NCI-H2081 (cell line): ENCODE data around the gene CACNA1H.

Source experiments
- DNase-seq, 2 experiments: peaks; one replicate each; lab custom pipeline; 2025; lab: John Stamatoyannopoulos, UW

CACNA1H gene

DNA sequence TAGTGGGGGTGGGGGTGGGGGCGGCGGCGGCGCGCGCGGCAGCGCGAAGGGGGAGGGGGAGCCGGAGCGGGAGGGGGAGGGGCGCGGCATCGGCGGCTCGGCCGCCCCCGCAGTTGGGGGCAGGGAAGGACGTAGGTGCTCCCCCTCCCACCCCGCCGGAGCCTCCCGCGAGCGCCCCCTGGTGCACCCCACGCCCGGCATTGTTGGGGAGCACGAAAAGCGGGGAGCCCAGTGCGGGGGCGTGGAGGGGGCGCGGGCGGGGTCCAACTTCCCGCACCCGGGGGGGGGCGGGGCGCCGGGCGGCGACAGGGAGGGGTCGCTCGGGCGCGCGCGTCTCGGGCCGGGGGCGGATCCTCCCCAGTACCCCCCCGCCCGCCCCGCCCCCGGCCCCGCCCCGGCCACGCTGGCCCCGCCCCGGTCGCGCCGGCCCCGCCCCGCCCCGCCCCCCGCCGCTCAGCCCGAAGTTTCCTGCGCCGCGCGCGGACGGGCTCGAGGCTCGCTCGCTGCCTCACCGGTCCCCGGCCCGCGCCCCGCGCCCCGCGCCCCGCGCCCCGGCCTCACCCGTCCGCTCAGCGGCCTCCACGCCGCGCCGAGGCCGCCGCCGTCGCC lies at the start of gene CACNA1H:
CACNA1H (plus strand) TSS at position 456 of the 609 bp plus-strand sequence. CDS start 632 bp downstream, outside the sequence.
- DNase-seq: no peak

DNA sequence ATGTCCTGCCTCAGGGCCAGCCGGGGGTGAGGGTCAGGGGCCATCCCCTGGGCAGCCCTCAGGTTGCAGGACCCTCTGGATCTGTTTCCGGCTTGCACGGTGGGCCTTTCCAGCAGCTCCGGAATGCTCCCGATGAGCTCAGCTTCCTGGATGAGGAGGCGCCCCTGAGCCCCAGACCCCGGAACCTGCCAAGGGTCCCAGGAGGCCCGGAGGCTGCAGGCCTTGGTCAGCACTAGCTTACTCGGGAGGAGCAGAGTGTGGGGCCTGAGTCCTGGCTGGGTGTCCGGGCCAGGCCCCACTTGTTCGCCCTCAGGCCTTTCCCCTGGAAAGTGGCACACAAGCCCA lies 49.3 kb upstream of the CACNA1H start:
- DNase-seq: no peak

DNA sequence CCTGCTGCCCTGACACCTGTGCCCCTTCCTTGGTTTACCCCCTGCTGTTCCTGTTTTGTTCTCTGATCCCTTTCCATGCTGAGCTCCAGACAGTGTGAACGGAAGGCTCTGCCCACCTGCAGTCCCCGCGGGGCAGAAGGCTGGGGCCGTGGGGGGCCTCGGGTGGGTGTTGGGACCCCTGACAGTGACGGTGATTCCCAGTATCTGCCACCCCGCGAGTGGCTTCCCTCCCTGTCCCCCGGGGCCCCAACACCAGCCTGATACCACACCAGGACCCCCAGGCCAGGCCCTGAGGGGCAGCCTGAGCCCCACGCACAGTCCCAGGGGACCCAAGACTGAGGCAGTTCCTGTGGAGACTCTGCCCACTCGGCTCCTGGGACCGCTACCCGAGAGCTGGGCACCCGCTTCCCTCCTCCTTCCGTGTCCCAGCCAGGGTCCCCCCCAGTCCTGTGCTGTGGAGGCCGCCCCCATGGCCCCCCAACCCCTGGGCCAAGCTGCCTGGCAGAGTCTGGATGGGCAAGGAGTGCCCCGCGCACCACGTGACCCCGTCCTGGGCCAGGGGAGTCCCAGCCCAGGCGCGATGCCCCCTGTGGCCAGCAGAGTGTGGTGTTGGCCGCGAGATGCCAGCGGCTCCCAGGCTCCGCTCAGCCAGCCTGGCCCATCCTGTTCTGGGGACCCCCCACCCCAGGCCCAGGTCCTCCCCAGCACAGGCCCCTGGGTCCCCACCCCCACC lies 46.9 kb upstream of the CACNA1H start:
- DNase-seq: peak in 1 of 2 experiments; percentile 45

DNA sequence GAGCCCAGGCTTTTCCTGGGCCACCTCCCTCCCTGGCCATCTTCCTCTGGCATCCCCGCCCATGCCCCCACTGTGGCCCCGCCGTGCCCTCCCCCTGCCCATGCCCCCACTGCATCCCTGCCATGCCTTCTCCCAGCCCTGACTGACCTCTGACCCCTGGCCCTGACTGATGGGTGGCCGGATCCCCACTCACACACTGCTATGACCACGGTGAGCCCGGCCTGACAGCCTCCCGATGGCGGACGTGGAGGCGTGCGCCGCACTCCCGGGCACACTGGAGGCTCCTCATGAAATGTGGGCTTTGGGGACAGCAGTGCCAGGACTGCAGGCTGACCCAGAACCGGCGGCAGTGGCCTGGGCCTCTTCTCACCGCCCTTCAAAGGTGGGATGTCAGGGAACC lies 46.2 kb upstream of the CACNA1H start:
- DNase-seq: no peak

DNA sequence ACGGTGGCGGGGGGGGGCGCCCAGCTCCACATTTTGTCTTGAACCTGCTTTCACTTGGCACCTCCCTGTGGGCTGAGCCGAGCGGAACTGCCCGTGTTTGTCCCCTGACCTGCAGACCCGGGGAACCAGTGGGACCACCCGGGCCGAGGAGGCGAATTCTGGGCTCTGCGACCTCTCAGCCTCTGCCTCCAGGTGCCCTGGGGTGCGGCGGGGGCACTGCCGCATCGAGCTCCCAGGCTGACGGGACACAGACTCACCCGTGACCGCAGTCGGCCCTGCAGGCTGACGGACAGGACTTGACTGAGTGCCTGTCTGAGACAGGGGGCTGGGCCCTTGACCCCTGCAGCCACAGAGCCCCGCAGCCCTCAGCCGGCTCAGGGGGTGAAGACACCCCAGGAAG lies 45.8 kb upstream of the CACNA1H start:
- DNase-seq: no peak

DNA sequence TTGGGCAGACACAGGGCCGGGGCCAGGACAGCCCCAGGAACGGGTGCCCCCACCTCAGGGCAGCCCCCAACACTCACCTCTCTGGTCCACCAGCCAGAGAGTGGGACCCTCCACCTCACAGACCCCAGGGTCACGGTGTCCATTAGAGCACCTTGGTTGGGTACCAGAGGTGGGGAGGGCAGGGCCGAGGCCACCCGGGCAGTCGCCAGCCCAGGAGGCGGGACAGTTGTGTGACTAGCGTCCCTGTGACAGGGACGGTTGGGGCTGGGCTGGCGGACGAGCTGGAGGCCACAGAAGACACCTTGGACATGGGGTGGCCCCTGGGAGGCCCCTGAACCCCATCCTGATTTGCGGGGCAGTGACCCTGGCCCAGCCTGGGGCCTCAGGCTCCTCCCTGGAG lies 45.2 kb upstream of the CACNA1H start:
- DNase-seq: no peak

DNA sequence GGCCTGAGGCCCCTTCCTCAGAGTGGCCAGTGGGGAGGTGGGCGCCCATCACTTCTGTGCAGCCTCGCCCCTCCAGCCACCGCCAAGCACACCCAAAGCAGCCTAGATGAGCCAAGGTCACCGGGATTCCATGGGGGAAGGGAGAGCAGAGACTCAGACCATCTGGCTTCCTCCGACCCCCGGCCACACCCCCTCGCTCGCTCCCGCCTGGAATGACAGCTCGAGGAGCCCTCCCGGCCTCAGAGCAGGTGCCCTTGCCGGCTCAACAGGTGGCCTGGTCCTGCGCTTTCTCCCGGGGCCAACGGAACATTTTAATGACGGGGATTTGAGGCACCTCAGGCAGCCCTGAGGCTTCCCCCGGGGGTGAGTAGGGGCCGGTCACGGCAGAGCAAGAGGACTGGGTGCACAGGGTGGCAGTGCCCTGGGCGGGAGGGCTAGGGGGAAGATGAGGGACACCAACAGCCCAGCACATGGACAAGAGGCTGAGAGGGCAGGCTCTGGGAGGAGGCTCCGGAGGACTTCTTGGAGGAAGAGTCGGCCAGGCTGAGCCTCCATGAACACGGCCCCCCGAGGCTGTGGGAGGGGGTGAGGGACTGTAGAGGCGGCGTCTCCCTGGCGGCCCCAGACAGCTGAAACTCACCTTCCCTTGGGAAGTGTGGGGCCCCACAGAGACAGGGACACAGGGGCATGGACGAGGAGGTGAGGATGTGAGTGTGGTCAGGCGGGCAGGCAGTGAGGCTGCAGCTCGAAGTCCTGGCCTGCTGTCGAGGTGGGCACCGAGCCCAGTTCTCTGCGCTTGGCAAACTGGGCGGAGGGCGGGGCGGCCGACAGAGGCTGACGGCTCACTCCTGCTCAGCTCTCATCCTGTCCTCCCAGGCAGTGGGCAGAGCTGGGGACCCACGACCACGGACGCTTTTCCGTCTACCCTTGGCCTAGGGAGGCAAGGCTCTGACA lies 44.3 kb upstream of the CACNA1H start:
- no peak for DNase-seq

DNA sequence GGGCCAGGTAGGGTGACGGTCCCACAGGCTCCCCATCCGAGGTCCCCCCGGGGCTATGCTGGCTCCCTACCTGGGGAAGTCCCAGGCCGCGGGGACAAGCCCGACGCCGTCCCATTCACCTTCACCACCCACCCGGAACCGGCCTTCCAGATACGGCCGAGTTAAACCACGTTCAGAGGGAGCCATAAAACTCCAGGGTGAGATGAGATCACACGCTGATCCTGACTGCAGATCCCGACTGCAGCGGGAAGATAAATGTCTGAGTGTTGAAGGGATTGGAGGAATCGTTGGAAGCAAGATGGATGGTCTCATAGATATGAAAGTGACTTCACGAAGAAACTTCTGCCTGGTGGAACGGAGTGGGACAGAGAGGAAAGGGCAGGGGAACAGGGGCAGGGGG lies 43.3 kb upstream of the CACNA1H start:
- DNase-seq: no peak

DNA sequence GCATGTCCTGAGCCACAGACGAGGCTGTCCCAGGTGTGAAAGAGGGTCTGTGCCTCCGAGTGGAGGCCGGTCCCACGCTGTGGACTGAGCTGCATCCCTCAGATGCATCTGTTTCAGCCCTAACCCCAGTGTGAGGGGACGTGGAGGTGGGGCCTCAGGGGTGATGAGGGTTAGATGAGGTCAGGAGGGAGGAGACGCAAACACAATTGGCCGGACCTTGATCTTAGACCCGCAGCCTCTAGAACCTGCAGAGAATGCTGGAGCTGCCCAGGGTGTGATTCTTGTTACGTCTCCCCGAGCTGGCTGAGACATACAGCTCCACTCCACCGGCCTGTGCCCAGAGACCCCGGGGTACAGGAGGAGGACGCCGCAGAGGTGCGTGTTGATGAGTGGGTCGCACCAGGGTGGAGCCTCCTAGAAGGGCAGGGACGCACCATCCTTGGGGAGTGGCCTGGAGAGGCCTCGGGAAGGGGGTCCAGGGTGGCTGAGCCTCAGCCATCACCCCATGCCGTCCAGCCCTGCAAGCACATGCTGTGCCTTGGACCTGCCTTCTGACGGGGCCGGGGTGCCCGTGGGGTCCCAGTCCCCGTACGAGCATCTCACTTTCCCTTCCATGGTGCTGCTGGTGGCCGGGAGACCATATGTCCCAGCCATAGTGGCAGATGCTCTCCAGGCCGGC lies 40.3 kb upstream of the CACNA1H start:
- DNase-seq: no peak

DNA sequence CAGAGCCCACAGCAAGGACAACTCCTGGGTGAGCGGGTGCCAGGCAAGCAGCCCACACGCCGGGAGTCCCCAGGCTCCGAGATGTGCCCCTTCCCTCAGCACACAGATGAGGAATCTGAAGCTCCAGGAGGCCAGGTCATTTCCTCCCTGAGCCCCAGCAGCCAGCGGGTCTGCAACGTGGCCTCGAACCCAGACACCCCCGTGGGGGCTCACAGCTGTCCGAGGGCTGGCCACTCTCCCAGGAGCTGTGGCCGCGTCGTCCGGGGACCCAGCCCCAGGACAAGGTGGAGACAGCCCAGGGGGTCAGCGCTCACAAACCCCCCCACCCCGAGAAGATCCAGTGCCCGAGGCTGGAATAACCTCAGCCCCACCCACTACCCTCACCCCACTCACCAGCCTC lies 39.4 kb upstream of the CACNA1H start:
- DNase-seq: no peak

DNA sequence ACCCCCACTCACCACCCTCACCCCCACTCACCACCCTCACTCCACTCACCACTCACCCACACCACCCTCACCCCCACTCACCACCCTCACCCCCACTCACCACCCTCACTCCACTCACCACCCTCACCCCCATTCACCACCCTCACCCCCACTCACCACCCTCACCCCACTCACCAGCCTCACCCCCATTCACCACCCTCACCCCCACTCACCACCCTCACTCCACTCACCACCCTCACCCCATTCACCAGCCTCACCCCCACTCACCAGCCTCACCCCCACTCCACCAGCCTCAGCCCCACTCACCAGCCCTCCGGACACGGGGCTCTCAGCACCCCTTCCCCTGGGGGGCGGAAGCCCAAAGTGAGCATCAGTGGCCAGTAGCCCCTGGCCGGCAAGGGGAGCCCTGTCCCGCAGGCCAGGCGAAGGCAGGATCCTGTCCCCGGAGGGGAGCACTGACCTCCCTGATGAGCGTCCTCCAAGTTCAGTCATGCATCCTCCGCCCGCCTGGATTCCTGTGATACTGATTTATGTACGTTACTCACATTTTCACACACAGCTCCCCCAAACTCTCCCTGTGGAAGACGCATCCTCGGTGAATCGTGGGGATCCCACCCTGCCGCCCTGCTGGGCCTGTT lies 38.9 kb upstream of the CACNA1H start:
- no peak for DNase-seq

DNA sequence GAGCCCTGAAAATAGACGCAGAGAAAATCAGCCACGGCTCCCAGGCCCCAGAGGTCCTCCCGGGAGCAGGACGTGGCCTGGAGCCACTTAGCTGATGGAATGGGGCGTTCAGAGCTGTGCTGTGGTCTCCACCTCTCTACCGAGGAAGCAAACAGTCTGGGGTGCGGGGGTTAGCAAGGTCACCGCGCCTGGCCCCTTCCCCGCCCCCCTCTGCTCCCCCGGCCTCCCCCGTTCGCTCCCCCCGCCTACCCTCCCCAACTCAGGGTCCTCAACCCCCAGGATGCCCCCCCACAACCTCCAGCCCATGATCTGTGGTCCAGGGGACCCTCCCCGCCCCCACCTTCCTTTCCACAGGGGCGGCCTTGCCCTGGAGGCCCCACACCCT lies 36.2 kb upstream of the CACNA1H start:
- DNase-seq: no peak

DNA sequence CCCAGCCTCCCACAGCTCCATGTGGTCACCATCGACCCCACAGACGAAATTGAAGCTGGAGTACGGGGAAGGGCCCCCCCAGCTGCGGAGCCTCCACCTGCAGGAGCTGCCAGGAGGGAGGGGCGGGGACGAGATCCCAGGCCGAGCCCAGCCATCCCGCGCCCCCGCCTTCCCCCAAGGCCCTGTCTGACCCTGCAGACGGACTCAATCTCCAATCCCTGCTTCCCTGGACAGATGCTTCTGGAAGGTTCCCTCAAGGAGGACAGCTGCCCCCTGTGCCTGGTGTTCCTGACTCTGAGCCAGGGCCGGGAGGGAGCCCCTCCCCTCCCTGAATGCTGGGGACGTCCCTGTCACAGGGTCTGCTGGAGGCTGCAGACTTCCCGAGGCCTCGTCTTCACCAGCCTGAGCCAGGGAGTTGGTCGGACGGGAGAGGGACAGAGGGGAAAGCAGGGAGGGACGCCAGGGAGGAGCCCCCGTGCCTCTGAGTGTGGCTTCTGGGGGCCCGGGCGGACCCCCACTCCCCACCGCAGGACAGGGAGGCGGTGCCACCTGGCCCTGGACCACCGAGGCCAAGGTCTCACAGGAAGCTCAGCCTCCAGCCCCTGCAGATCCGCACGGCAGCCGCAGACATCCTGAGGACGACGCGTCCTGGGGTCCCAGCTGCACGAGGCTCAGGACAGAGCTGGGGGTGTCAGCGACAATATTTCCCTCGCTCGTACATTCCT lies 35.6 kb upstream of the CACNA1H start:
- no peak for DNase-seq

DNA sequence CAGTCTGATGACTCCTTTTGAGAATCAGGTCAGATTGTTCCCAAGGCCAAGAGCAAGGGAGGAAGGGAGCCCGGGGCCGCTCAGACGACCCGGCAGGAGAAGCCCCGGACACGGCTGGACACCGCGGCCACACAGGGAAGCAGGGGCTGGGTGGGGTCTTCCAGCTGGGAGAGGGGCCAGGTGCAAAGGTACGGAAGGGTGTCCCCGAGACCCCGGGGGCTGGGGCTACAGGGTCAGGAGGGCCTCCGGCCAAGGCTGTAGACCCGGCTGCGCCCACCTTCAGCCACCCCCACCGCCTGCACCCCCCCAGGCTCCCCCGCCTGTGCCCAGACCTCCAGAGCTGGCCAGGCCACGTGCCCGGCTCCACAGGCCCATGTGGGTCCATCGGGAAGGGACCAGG lies 35.0 kb upstream of the CACNA1H start:
- DNase-seq: no peak

DNA sequence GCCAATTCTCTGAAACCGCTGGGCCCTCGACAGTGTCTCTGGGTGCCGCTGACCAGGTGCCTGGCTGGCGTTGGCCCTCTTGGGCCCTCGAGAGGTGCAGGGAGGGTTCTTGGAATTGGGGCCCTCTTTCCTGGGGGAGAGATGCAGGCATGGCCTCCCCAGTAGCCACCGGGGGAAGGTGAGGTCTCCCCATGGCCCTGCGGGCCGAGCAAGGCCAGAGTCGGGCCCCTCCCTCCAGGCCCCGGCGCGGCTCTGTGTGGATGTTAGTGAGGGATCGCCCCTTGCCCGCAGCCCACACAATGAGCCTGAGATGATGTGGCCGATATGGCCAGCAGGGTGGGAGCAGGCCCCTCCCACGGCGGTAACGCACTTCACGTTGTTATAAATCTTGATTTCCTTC lies 33.8 kb upstream of the CACNA1H start:
- DNase-seq: no peak

DNA sequence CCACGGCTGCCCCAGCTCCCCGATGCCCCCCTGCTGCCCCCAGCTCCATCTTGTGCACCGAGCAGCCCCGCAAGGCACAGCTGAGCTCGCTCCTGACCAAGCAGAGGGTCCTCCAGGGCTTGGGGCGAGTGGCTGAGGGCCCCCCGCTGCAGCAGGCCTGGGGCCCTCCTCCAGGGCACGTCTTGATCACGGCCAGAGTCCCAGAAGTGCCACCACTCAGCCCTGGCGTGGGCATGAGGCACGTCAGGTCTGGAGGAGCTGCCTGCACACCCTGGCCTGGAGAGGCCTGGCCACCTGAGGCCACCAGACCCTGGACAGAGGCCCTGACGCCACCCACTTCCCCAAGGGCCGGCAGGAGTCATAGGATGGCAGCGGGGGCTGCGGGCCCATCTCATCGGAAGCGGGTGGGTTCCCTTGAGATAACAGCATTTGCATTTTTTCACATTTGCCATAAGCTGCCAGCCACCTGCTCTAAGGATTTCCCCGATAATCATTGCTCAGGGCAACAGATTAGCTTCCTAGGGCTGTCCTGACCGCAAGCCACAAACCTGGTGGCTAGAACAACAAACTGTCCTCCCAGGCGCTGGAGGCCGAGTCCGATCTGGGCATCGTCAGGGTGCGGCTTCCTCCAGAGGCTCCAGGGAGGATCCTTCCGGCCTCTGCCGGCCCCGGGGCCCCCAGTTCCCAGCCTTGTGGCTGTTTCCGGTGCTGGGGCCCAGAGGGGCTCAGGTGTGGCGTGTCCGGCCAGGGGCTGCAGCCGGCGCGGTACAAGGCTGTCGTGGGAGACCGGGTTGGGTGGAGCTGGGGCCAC lies 32.9 kb upstream of the CACNA1H start:
- DNase-seq: no peak

DNA sequence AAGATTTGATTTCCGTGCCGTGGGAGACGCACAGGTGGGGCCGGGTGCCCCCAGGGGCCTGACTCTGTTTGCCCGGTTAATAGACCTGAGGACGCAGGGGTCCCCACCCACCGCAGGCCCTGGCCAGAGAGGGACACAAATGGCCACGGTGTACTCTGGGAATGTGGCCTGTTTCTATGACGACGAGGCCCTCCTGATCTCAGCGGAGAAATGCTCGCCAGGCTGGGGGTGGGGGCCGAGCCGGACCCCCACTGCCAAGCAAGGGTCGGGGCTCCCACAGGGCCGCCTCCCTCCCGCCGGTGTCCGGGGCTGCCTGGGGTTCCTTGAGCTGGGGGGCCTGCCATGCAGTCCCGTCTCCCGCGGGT lies 32.3 kb upstream of the CACNA1H start:
- DNase-seq: no peak

DNA sequence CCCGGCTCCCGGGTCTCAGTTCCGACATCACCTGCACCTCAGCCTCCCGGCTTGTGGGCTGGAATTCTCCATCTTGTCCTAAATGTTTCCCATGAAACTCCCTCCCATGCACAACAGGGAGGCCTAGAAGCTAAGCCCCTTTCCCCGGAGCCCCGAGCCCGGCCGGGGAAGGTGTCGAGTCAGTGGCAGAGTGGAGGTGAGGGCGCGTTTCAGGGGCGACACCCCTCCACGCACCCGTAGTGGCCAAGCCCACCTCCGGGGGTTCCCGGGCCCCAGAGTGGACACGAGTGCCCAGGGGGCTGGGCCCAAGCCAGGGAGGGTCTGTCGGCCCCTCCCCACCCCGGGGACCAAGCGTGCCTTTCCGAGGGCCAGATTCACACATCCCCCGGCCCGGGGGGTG lies 31.9 kb upstream of the CACNA1H start:
- DNase-seq: no peak

DNA sequence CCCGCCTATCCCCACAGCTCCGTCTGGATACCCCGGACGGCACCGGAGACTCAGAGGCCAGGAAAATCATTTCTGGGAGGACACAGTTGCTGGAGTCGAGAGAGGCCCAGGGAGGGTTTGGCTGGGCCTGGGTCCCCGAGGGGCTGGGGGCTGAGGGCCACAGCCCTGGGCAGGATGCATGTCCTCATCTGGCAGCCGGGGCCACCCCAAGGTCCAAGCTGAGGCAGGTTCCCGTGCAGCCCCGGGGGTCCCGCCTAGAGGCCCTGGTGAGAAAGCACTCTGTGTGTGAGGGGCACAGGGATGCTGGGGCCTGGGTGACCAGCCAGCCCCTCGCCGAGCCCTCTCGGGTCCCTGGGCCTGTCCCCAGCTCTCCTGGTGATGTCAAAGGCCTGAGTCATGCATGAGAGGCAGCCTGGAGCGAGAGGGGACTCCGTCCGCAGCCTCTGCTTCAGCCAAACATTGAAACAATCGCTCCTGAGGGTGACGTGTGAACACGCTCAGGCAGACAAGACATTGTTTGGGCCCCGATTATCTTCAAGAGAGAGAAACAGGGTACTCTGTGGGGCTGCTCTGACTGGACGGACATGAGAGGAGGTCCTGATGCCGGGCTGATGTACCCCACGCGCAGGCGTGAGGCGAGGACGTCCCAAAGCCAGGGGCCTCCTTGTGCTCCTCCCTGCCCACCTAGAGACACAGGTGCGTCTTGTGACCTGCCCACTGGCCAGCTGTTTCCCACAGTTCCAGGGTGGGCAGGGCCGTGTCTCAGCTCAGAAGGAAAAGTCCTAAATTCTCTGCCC lies 31.1 kb upstream of the CACNA1H start:
- no peak for DNase-seq

DNA sequence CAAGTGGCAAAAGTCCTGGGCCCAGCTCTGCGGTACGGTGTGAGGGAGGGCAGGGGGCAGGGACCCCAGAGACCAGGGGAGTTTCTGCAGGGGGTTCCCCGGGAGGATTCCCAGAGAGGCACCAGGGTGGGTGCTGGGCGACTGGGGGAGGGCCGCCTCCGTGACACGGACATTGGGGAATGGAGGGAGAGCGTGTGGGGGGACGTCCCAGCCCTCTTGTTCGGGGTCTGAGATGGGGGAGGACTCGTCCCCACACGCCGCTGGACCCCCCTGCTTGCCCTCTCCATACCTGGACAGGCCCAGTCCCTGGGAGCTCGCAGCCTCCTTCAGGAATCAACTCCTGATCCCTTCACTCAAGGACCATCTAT lies 30.5 kb upstream of the CACNA1H start:
- no peak for DNase-seq
